ENCODE results near the gene MTARC2.

The MTARC2 gene

DNA sequence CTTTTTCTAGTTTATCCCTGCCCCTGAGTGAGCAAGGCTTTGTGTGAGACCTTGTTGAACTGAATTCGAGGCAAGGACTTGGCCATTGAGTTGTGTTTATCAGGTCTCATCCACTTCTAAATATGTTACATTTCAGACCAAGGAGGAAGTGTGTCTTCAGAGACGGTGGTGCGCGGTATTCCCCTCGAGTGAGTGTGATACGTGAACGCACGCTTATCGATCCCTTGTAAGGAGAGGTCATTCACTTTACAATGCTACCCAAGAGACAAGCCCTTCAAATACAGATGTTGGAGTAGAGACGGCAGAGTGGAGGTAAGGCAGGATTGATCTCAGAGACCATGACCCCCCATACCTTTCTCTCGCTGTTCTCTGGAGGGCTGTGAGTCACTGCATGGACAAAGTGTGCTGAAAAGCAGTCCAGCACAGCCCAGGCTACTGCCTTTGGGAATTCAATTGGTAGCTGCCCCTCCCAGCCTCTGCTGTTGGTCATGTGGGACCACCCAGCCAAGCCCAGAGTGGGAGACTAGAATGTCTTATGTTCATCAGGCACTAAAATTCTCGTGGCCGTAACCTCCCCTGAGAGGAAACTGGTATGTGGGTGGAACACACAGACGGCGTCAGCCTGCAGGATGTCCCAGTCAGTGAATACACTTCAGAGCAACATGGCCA is 22.3 kb downstream of the MTARC2 start:
- no peak for DNase-seq

DNA sequence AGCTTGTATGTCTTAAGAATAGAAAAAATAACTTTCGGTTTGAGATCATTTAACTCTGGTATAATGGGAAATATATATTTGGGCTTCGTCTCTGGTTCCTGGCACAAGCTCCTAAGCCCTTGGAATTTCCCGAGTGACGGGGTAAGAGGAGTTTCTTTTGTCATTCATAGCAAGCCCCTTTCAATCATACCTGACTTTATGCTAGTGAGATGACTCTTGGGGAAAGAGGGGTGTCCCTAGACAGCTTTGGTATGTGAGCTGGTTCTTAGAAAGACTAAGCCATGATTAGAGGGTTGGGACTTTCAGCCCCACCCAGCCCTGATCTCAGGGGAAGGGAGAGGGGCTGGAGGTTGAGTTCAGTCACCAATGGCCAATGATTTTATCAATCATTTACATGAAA is 24.7 kb downstream of the MTARC2 start:
- DNase-seq: no peak

DNA sequence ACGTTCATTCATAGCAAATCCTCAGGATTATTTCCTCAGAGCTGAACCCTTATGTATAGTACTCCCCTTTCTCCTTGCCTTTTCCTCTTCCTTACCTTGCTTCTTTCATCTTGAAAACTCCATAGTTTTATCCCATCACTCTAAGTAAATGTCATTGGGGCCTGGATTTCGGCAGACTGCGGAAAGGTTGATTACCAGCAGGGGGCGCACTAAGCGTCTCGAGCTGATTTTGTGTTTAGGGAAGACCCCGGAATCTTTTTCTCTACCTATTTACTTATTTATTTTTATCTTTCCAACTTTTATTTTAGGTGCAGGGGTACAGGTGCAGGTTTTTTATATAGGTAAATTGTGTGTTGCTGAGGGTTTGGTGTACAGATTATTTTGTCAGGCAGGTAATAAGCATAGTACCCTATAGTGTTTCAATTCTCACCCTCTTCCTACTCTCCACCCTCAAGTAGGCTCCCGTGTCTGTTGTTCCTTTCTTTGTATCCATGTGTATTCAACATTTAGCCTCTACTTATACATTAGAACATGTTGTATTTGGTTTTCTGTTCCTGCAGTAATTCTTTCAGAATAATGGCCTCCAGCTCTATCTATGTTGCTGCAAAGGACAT is 27.2 kb downstream of the MTARC2 start:
- peak; percentile 46 for DNase-seq

- DNase-seq: no peak
Measured at GRCh38 chr1:220776254-220776653, 28.1 kb downstream of the MTARC2 start.

DNA sequence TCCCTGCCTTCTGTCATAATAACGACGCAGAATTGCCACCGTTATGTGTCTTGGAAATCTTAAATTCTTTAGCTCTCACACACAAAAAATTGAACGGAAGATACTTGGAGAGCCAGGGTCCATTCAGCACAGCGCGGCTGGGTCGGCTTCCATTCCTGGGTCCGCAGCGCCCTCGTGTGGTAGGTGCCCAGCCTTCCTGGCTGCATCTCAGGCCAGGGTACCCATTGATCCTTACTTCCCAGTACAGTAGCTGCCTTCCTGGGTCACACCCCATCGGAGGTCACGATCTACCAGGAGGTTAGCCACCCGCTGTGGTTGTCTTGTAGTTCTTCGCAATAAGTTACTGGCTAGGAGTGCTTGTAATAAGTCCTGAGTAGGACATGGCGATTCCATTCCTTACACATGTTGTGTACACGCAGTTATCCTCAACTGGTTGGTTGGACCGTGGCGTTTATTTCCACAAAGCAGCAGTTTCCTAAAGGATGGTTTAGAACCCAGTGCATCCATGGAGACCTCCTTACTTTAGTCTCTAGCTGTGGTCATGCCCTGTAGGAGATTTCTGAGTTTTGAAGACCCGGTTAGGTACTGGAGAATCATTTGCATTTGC is 28.7 kb downstream of the MTARC2 start:
- DNase-seq: peak; percentile 73

DNA sequence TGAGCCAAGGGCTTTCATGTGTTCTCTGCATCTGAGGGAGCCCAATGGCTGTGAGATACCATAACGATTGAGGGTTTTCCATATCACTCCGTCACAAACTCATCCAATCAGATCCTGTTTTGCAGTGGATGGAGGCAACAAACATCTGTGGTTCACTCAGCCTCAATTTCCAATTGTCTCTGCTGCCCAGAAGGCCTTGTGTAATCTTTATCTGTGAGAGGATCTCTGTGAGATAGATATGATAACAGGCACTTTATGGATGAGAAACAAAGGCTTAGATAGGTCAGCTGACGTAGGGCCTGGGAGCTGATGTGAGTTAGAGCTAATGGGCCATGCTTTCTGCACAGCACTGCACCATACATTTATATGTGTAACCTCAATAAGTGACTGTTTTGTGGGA is 35.3 kb downstream of the MTARC2 start:
- no peak for DNase-seq

DNA sequence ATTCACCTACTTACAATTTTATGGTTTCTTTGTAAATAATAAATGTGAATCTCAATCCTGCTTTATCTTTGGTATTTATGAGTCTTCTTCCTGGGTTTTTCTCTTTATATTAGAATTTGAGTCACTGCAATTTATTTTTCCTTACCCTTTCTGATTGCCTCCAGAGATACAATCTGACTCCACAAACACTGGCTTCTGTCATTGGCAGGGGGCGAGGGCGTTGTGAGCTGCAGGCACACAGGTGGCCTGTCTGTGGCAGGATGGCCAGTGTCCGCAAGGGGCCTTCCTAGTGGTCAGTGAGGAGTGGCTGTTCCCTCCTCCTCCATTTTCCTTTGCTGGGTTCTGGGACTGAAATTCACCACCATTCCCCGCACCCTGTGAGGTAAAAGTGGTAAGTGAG is 36.6 kb downstream of the MTARC2 start:
- DNase-seq: no peak

DNA sequence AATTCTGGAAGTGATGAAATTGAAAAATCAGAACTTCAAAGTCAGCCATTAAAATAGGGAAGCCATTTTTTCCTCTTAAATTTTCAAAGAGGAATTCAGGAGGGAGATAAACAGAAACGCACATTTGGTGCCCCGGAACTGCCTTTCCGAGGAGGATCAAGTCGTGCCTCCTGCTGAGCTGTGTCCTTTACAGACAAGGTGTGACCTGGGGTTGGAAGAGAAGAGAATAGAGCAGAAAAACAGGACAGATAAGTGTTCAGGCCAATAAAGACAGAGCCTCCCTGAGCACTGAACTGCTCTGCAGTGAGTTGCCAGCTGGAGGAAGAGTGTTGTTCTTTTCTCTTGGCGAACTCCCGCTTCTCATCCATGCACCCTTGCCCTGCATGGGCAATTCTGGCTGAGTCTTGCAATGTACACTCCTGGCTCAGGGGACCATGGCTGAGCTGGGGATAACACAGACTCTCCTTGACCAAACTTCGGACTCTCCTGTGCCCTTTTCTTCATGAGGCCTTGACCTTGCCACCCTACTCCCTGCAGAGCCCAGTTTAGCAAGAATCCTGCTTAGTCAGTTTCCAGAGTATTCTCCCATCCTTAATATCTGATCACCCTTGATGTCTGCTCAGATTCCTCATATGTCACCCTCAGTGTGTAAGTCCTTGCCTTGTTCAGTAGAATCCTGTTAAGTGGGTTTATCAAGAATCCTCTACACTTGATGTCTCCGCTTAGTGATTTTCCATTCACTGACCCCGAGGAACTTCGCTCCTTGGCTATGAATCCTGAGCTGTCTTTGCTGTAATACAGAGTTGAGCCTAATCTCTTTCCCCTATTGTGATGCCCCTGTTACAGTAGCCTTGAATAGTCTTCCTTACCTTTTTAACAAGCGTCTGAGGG is 37.3 kb downstream of the MTARC2 start:
- DNase-seq: no peak

GRCh38 chr1:220786057-220786336 is 37.9 kb downstream of the MTARC2 start:
- DNase-seq: no peak

DNA sequence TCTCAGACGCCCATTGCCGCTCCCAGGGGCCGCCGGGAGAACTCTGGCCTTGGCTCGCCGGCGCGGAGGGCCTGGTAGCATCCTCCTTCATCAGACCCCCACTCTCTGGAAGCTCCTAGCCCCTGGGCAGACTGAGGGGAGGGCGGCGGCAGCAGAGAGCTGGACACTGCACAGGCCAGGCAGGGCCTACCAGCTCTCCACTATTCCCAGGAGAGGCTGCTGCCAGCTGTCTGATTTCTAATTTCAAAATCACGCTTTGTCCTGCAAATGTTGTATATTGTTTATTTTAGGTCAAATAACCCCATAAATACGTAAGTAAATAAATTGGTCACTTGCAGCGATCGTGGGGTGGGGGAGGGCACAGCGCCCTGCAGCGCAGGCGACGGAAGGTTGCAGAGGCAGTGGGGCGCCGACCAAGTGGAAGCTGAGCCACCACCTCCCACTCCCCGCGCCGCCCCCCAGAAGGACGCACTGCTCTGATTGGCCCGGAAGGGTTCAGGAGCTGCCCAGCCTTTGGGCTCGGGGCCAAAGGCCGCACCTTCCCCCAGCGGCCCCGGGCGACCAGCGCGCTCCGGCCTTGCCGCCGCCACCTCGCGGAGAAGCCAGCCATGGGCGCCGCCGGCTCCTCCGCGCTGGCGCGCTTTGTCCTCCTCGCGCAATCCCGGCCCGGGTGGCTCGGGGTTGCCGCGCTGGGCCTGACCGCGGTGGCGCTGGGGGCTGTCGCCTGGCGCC is 38.4 kb downstream of the MTARC2 start, which contains the start of gene MTARC1:
TSS of gene MTARC1 (plus strand) at position 577 of the 732 bp plus-strand sequence. CDS start at position 609, 32 bp downstream.
- no peak for DNase-seq

- no peak for DNase-seq
Measured at GRCh38 chr1:220787069-220787619, 39.0 kb downstream of the MTARC2 start.

DNA sequence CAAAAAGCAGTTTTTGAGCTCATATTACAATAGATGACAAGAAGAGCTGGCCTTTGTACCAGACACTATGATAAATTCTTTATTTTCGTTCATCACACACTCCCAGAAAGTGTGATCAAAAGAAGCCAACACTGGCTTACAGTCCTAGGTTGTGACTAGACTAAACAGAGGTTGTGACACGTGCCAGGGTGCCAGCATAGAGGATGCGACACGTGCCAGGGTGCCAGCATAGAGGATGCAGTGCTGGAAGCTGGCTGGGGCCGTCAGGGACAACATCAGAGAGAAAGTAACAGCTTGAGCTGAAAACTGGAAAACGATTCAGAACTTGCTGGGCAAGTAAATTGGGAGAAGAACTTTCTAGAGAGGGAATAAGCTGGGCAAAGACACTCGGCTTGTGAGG is 40.8 kb downstream of the MTARC2 start:
- DNase-seq: no peak

DNA sequence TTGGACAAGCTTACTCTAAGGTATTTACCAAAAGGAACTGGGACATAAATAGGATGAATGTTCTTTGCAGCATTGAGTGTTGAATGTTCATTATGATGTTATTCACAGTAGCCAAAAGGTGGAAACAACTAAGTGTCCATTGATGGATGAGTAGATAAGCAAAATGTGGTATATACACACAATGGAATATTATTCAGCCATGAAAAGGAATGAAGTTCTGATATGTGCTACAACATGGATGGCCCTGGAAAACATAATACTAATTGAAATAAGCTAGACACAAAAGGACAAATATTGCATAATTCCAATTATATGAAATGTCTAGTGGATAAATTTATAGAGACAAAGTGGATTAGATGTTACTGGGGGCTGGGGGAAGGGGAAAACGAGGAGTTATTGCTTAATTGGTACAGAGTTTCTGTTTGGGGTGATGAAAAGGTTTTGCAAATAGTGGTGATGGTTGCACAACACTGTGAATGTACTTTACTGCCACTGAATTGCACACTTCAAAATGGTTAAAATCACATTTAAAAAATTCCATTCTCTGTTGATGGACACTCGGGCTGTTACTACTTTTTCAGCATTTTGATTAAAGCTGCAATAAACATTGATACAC is 41.5 kb downstream of the MTARC2 start:
- DNase-seq: no peak

DNA sequence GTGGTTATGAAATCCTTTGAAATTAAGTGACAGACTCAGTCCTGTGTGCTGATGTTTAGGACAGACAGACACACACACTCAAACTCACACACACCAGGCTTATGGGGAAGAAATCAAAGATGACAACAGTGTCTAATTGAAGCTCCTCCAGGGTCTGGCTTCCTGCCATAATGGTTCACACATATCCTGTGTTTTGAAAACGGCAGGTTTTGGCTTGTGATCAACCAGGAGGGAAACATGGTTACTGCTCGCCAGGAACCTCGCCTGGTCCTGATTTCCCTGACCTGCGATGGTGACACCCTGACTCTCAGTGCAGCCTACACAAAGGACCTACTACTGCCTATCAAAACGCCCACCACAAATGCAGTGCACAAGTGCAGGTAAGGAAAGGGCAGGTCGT is 43.2 kb downstream of the MTARC2 start:
- DNase-seq: no peak

GRCh38 chr1:220791956-220792355 is 43.8 kb downstream of the MTARC2 start:
- DNase-seq: no peak

- no peak for DNase-seq
Measured at GRCh38 chr1:220796530-220796929, 48.4 kb downstream of the MTARC2 start.

- DNase-seq: no peak
Measured at GRCh38 chr1:220797044-220797443, 48.9 kb downstream of the MTARC2 start.

GRCh38 chr1:220797553-220797952 is 49.4 kb downstream of the MTARC2 start:
- no peak for DNase-seq

- no peak for DNase-seq
Measured at GRCh38 chr1:220798338-220798737, 50.2 kb downstream of the MTARC2 start.

GRCh38 chr1:220800262-220800661 is 52.1 kb downstream of the MTARC2 start:
- DNase-seq: no peak

- peak; percentile 16 for DNase-seq
Measured at GRCh38 chr1:220803401-220804201, 55.5 kb downstream of the MTARC2 start.

All from CD4-positive, alpha-beta T cell treated with Interleukin-17A for 4 hours (primary cell).